Activated naive CD8-positive, alpha-beta T cell treated with anti-CD3 and anti-CD28 coated beads for 36 hours (primary cell): ENCODE data around the gene SNIP1. TPM values are rescaled to one million over a fixed set of nuclear protein-coding genes. Genes with fewer than 3 reads are reported as not detected.
"Not testable (repeated sequence)": the region's sequence is repeated elsewhere in the genome, so short reads cannot be mapped to it uniquely, and the experiment has no call there.

Experiments used
- DNase-seq: peaks from one replicate; pipeline ENCODE4 v3.0.0; 2021
- H3K27ac Mint-ChIP-seq: one replicate; pipeline ENCODE4 v1.8.0; 2022; ENCODE audit warnings: mild to moderate bottlenecking, moderate library complexity, mixed read lengths
- H3K27me3 Mint-ChIP-seq: one replicate; pipeline ENCODE4 v1.8.0; 2022; ENCODE audit warnings: mild to moderate bottlenecking, mixed read lengths
- H3K36me3 Mint-ChIP-seq: one replicate; pipeline ENCODE4 v1.8.0; 2021; ENCODE audit warnings: mild to moderate bottlenecking, mixed read lengths
- H3K4me1 Mint-ChIP-seq: one replicate; pipeline ENCODE4 v1.8.0; 2021; ENCODE audit warnings: mixed read lengths
- H3K4me3 Mint-ChIP-seq: one replicate; pipeline ENCODE4 v1.8.0; 2022; ENCODE audit warnings: mild to moderate bottlenecking, moderate library complexity, mixed read lengths
- H3K9me3 Mint-ChIP-seq: one replicate; pipeline ENCODE4 v1.8.0; 2022; ENCODE audit warnings: mixed read lengths
- total RNA-seq, 2 experiments: library from RNA; stranded (reverse); gene quantifications; one replicate each; pipeline ENCODE4 v1.2.3, GENCODE V29; 2021

SNIP1 gene
- total RNA-seq, 2 experiments from 2014 or later = 25.2 to 27.6 TPM

DNA sequence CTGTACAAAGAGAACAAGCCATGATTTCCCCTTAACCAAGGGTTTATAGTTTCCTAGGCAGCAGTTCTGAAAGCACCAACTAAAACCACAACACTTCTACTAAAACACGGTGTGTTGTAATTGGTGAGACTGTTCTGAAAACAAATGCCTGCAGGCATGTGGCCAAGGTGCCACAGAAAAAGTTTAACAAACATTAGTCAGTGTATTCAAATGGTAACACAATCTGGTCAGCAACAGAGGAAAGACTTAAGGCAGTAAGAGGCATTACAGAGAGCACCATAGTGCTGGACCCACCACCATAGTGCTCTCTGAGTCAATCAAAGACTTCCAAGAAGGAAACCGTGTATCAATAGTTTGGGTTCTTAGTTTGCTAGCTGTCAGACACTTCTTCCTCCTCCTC is 16.7 kb downstream of the SNIP1 start:
- Mint-ChIP-seq H3K27ac (peak overlapping the region; percentile 9), H3K4me3 (no peak overlapping the region), H3K9me3 (no peaks in the 10 kb centered on the region), H3K36me3 (peaks cover 25% of the 10 kb centered on the region), H3K27me3 (no peaks in the 10 kb centered on the region), H3K4me1 (peaks cover 20% of the 10 kb centered on the region)
- DNase-seq = no peak

DNA sequence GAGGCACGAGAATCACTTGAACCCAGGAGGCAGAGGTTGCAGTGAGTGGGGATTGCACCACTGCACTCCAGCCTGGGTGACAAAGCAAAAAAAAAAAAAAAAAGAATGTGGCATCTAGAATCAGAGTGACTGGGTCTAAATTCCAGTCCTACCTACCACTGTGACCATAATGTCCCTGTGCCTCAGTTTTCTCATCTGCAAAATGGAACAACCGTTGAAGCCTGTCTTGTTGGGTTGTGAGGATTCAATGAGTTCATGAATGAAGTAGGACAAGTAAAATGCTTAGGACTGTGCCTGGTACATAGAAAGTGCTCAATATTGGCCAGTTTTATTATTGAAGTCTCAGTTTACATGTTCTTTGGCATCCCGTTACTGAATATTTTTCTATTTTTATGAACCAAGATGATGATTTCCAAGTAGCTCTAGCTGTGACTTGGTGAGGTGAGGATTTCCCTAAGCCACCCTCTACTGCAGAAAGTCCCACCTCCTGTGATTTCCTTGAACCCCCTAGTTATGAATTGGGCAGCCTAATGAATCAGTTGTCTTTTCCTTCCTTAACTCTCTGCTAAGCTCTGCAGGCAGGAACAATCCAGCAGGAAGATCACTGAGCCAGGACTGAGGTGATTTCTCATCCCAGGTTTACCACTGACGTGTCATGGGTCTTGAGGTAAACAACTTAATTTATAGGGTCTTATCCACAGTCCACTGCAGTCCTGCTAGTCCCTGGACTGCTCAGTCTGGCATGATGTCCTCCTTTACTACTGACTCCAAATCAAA is 20.6 kb downstream of the SNIP1 start:
- no peak overlapping the region for H3K4me3 Mint-ChIP-seq
- DNase-seq = no peak
- H3K27ac Mint-ChIP-seq = peak overlapping the region; percentile 16
- H3K27me3 Mint-ChIP-seq = no peaks in the 10 kb centered on the region
- peaks cover 20% of the 10 kb centered on the region for H3K4me1 Mint-ChIP-seq
- H3K36me3 Mint-ChIP-seq = peaks cover 22% of the 10 kb centered on the region
- no peaks in the 10 kb centered on the region for H3K9me3 Mint-ChIP-seq

DNA sequence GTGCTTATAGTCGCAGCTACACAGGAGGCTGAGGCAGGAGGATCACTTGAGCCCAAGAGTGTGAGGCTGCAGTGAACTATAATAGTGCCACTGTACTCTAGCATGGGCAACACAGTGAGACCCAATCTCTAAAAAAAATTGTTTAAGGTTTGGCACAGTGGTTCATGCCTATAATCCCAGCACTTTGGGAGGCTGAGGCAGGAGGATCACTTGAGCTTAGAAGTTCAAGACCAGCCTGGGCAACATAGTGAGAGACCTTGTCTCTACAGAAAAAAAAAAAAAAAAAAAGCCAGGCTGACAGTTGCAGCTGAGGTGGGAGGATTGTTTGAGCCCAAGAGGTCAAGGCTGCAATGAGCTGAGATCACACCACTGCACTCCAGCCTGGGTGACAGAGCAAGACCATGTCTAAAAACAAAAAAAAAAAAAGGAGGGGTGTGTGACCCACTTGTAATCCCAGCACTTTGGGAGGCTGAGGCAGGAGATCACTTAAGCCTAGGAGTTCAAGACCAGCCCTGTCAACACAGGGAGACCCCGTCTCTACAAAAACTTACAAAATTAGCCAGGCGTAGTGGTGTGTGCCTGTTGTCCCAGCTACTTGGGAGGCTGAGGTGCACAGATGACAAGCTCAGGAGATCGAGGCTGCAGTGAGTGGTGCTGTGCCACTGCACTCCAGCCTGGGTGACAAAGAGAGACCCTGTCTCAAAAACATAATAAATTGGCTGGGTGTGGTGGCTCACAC is 21.5 kb downstream of the SNIP1 start:
- H3K27me3 Mint-ChIP-seq, H3K4me3 Mint-ChIP-seq, H3K9me3 Mint-ChIP-seq, DNase-seq, H3K27ac Mint-ChIP-seq: not testable (repeated sequence)
- Mint-ChIP-seq H3K4me1 (peaks cover 17% of the 10 kb centered on the region), H3K36me3 (peaks cover 14% of the 10 kb centered on the region)

DNA sequence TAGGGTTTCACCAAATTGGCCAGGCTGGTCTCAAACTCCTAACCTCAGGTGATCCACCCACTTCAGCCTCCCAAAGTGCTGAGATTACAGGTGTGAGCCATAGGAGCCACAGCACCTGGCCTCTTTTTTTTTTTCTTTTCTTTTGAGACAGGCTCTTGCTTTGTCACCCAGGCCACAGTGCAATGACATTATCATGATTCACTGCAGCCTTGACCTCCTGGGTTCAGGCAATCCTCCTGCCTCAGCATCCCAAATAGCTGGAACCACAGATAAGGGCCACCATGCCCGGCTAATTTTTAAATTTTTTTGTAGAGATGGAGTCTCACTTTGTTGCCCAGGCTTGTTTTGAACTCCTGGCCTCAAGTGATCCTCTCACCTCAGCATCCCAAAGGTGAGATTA is 24.2 kb downstream of the SNIP1 start:
- H3K27me3 Mint-ChIP-seq, H3K36me3 Mint-ChIP-seq, H3K27ac Mint-ChIP-seq, H3K4me1 Mint-ChIP-seq, H3K4me3 Mint-ChIP-seq, DNase-seq, H3K9me3 Mint-ChIP-seq: not testable (repeated sequence)

DNA sequence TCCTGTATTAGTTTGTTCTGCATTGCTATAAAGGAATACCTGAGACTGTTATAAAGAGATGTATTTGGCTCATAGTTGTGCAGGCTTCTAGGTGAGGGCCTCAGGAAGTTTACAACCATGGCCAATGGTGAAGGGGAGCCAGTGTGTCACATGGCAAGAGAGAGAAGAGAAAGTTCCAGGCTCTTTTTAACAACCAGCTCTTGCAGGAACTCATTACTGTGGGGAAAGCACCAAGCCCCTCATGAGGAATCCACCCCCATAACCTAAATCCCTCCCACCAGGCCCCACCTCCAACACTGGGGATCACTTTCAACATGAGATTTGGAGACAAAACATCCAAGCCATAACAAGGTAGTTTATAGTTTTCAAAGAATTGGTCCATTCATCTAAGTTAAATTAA is 34.5 kb downstream of the SNIP1 start:
- H3K27me3 Mint-ChIP-seq = no peaks in the 10 kb centered on the region
- peak overlapping the region; percentile 87 for H3K4me3 Mint-ChIP-seq
- H3K4me1 Mint-ChIP-seq = peaks cover 30% of the 10 kb centered on the region
- H3K36me3 Mint-ChIP-seq = peaks cover 32% of the 10 kb centered on the region
- peak; percentile 29 for DNase-seq
- peaks cover 10% of the 10 kb centered on the region for H3K9me3 Mint-ChIP-seq
- peak overlapping the region; percentile 93 for H3K27ac Mint-ChIP-seq

DNA sequence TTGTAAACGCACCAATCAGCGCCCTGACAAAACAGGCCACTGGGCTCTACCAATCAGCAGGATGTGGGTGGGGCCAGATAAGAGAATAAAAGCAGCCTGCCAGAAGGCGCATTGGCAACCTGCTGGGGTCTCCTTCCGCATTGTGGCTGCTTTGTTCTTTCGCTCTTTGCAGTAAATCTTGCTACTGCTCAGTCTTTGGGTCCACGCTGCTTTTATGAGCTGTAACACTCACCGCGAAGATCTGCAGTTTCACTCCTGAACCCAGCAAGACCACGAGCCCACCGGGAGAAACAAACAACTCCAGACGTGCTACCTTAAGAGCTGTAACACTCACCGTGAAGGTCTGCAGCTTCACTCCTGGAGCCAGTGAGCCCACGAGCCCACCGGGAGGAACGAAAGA is 35.2 kb downstream of the SNIP1 start:
- Mint-ChIP-seq H3K4me1 (peaks cover 30% of the 10 kb centered on the region), H3K4me3 (peak overlapping the region; percentile 87), H3K36me3 (peaks cover 32% of the 10 kb centered on the region), H3K9me3 (peaks cover 10% of the 10 kb centered on the region), H3K27ac (peak overlapping the region; percentile 93)
- not testable (repeated sequence) for H3K27me3 Mint-ChIP-seq
- DNase-seq = peak; percentile 77

DNA sequence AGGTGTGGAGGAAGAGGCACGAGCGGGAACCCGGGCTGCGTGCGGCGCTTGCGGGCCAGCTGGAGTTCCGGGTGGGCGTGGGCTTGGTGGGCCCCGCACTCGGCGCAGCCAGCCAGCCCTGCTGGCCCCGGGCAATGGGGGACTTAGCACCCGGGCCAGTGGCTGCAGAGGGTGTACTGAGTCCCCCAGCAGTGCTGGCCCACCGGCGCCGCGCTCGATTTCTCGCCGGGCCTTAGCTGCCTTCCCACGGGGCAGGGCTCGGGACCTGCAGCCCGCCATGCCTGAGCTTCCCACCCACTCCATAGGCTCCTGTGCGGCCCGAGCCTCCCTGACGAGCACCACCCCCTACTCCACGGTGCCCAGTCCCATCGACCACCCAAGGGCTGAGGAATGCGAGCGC is 35.9 kb downstream of the SNIP1 start:
- H3K36me3 Mint-ChIP-seq = peaks cover 35% of the 10 kb centered on the region
- DNase-seq, H3K27me3 Mint-ChIP-seq, H3K9me3 Mint-ChIP-seq: not testable (repeated sequence)
- peak overlapping the region; percentile 93 for H3K27ac Mint-ChIP-seq
- peak overlapping the region; percentile 87 for H3K4me3 Mint-ChIP-seq
- peaks cover 35% of the 10 kb centered on the region for H3K4me1 Mint-ChIP-seq

DNA sequence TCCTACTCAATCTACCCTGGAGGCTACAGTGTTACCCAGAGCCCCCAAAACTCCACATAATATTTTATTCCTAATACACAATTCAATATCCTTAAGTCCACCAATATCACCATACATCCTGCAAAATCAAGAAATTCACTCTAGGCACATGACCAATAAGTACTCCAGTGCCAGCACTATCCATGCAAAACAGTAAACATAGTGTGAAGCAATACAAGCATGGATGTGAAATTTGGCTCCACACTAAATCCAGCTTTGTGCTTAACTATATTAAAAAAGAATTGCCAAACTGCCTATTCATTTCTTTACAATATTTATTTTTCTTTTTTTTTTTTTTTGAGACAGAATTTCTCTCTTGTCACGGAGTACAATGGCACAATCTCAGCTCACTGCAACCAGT is 36.5 kb downstream of the SNIP1 start:
- Mint-ChIP-seq H3K36me3 (peaks cover 34% of the 10 kb centered on the region), H3K27ac (no peak overlapping the region), H3K4me1 (peaks cover 41% of the 10 kb centered on the region), H3K9me3 (peaks cover 2% of the 10 kb centered on the region), H3K27me3 (no peaks in the 10 kb centered on the region), H3K4me3 (no peak overlapping the region)
- DNase-seq = no peak

DNA sequence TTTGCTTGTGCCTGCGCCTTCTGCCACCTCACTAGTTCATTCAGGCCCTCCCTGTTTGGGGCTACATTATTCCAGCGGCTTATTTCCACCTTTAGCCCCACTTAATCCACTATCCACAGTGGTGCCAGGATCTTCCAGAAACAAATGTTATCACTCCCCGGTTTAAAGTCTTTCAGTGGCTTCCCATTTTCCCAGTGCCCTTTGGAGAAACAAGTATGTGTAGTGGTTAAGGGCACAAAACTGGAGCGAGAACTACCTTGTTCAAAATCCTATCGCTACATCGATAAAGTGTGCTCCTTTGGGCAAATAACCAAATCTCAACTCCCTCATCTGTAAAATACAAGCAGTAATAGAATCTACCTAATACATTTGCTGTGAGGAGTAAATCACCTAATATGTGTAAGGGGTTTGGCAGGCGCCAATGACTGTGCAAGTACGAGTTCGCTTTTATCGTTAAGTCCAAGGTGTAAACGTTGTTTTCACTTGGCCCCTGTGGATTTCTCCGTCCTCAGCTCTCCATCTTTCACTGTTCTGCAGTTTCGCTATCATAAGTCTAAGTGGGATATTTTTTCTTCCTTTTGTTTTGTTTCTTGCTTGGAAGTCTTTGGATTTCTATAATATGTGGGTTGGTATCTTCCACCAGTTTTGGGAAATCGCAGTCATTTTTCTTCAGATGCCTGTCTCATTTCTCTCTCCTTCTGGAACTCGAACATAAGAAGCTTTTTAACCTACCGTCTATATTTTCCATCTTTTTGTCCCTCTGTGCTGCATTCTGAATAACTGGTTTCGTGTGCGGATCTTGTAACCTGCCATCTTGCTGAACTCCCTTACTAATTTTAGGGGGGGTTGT is 38.7 kb downstream of the SNIP1 start:
- peaks cover 52% of the 10 kb centered on the region for H3K4me1 Mint-ChIP-seq
- DNase-seq = no peak
- peak overlapping the region; percentile 97 for H3K27ac Mint-ChIP-seq
- no peaks in the 10 kb centered on the region for H3K27me3 Mint-ChIP-seq
- H3K36me3 Mint-ChIP-seq = peaks cover 24% of the 10 kb centered on the region
- peaks cover 2% of the 10 kb centered on the region for H3K9me3 Mint-ChIP-seq
- H3K4me3 Mint-ChIP-seq = peak overlapping the region; percentile 90

DNA sequence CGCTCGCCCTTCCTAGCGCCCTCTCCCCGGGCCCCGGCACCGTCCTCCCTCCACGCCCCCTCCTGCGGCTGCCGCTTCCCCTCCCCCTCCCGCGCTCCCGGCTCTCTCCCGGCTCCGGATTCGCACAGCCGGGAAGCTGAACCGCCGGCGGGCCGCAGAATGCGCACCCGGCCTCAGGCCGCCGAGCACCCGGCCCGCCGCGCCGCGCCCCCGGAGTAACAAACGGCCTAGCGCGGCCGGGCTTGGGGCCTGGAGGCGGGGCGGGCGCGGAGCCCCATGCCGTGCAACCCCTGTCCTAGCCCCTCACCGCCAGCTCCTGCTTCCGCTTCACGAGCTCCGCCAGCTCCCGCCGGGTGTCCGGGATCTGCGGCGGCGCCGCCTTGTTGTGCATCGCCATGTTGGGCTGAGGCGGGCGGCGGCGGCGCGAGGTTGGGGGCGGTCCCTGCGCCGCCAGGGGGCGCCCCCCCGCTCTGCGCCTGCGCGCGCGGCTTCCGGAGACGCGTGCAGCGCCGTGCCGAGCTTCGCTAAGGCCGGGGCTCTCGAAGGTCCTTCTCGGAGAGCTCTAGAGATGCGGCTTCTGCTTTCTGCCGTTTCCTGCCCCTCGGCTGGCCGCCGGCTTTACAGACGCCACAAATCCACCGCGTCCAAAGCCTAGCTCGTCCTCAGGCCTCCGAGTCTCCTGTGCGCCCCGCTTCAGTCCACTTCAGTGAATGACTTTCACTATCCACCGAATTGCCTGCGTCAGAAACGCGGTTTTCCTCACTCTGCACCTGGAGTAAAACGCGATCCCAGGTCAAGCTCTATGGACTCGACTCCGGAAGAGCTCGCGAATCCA is 39.5 kb downstream of the SNIP1 start, which contains the start of gene MEAF6:
TSS of gene MEAF6 (minus strand) at position 417 of the 835 bp plus-strand sequence. CDS start at position 397, 20 bp downstream.
- Mint-ChIP-seq H3K36me3 (peaks cover 16% of the 10 kb centered on the region), H3K27me3 (no peaks in the 10 kb centered on the region), H3K9me3 (no peaks in the 10 kb centered on the region), H3K27ac (peak within 1 kb of the TSS; percentile 97), H3K4me1 (peaks cover 45% of the 10 kb centered on the region), H3K4me3 (peak within 1 kb of the TSS; percentile 97)
- DNase-seq = peak; percentile 90

DNA sequence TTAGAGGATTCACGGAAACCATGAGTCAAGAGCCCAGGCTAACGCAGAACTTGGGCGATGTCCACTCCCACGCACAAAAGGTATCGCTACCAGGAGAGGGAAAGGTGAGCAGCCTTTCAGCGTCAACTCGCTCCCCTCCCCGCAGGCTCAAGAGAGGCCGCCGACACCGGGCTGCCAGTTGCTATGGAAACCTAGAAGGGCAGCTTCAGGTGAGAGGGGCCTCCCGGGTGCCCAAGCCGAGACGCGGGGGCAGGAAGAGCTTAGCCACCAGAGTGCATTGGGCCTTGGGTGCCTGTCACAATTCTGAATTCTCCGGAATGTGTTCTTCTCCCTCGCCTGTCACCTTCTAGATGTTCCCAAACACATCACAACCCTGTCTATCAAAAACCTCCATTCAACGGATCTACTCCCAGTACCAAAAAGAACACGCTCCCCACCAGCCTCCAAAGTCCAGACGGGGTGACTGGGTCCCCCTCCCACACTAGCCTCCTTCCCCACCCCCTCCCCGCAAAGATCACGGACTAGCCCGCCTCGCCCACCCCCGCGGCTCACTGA is 40.2 kb downstream of the SNIP1 start:
- peak overlapping the region; percentile 97 for H3K4me3 Mint-ChIP-seq
- DNase-seq = peak; percentile 80
- H3K4me1 Mint-ChIP-seq = peaks cover 45% of the 10 kb centered on the region
- no peaks in the 10 kb centered on the region for H3K9me3 Mint-ChIP-seq
- peak overlapping the region; percentile 93 for H3K27ac Mint-ChIP-seq
- peaks cover 19% of the 10 kb centered on the region for H3K36me3 Mint-ChIP-seq
- H3K27me3 Mint-ChIP-seq = no peaks in the 10 kb centered on the region

DNA sequence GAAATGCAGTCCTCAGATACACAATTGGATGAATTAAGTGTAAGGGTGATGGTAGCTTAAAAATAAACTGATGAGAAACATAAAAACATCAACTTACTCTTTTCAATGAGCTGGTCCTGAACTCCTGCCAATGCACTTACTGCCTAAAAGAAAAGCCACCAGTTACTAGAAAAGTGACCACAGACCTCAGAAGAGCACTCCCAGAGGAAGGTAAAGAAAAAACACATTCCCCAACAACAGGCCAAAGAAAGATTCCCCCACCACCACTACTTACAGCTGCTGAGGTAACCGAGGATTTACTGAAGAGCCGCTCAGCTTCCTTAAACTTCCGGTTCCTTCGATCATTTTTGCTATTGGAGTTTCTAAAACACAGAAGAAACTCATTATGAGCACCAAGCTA is 44.9 kb downstream of the SNIP1 start:
- H3K4me1 Mint-ChIP-seq = peaks cover 38% of the 10 kb centered on the region
- H3K36me3 Mint-ChIP-seq = peaks cover 38% of the 10 kb centered on the region
- no peaks in the 10 kb centered on the region for H3K27me3 Mint-ChIP-seq
- H3K9me3 Mint-ChIP-seq = no peaks in the 10 kb centered on the region
- no peak overlapping the region for H3K4me3 Mint-ChIP-seq
- DNase-seq = no peak
- H3K27ac Mint-ChIP-seq = peak overlapping the region; percentile 14

DNA sequence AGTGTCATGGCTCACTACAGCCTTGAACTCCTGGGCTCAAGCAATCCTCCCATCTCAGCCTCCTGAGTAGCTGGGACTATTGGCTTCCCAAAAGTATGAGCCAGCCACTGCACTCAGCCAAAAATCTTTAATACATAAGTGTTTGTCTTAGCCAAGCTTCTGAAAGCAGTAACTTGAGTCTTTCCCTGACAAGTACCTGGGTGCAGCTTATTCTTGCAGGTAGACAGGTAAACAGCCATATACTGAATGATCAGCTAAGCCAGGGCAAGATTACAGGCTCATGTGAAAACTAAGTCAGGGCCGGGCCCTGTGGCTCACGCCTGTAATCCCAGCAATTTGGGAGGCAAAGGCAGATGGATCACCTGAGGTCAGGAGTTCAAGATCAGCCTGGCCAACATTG is 47.4 kb downstream of the SNIP1 start:
- Mint-ChIP-seq H3K27me3 (no peaks in the 10 kb centered on the region), H3K36me3 (peaks cover 28% of the 10 kb centered on the region), H3K4me3 (no peak overlapping the region), H3K27ac (no peak overlapping the region), H3K9me3 (no peaks in the 10 kb centered on the region), H3K4me1 (peaks cover 25% of the 10 kb centered on the region)
- no peak for DNase-seq

DNA sequence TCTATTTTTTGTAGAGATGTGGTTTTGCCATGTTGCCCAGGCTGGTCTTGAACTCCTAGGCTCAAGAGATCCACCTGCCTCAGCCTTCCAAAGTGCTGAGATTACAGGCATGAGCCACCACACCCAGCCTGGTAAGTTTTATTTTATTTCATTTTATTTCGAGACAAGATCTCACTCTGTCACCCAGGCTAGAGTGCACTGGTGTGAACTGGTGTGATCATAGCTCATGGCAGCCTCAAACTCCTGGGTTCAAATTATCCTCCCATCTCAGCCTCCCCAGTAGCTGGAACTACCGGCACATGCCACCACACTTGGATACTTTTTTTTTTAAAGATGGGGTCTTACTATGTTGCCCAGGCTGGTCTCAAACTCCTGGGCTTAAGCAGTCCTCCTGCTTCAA is 51.3 kb downstream of the SNIP1 start:
- not testable (repeated sequence) for H3K27me3 Mint-ChIP-seq, H3K4me3 Mint-ChIP-seq, DNase-seq, H3K27ac Mint-ChIP-seq, H3K9me3 Mint-ChIP-seq
- peaks cover 23% of the 10 kb centered on the region for H3K36me3 Mint-ChIP-seq
- H3K4me1 Mint-ChIP-seq = peaks cover 18% of the 10 kb centered on the region
